K562 (cell line): ENCODE measurements around the gene FAM20C. TPM values are rescaled to one million over a fixed set of nuclear protein-coding genes. Genes with fewer than 3 reads are reported as not detected.

Experiments
- ATAC-seq: fragments of 200-7000 bp; cut with Tn5 transposase; 3 replicates; pipeline ENCODE4 v1.9.1; 2020; ENCODE audit warnings: moderate library complexity
- BruUV-seq: library from RNA; stranded (reverse); fragments of 400-500 nt; replicated peaks from 2 replicates; lab custom pipeline; 2021; lab: Mats Ljungman, UMichigan
- CTCF ChIA-PET: fragments of 300-600 bp; formaldehyde crosslinking; extraction: SDS; loops from one replicate; lab custom pipeline; 2021; ENCODE audit warnings: low intra/inter-chr PET ratio; lab: Yijun Ruan, JAX
- POLR2A ChIA-PET: fragments of 300-600, 350-650 bp; sonication (Branson Sonifier 250); formaldehyde crosslinking; extraction: SDS; loops from one replicate; lab custom pipeline; 2021; ENCODE audit warnings: antibody characterized with exemption, inconsistent platforms; lab: Yijun Ruan, JAX
- DNase-seq, 4 experiments: peaks; one replicate each; pipeline versions ENCODE4 v3.0.0 to v3.0.0-alpha.2; 2011 to 2018; ENCODE audit warnings: low spot score in 3 of 4, mixed read lengths in 3 of 4; ENCODE audit errors: extremely low read depth in 1 of 4
- FAIRE-seq: peaks from 2 replicates; lab custom pipeline; 2011; peaks lifted over from hg19 to GRCh38; lab: Jason Lieb, UNC
- H2AFZ ChIP-seq: 2 replicates; pipeline ENCODE4 v1.6.0; 2011; ENCODE audit warnings: low read depth, low read length, control low read depth, inconsistent platforms
- H3K27ac ChIP-seq: fragments of 200-600 bp; 3 replicates; pipeline ENCODE4 v1.8.0; 2011; ENCODE audit warnings: low read depth, mild to moderate bottlenecking, control low read depth, inconsistent platforms, low read length, moderate library complexity, mixed read lengths; ENCODE audit errors: extremely low read depth
- H3K27me3 ChIP-seq, 2 experiments: fragments of 300-600 bp in 1 of 2; 2 replicates in 1 of 2; 3 replicates in 1 of 2; pipeline versions ENCODE4 v1.6.0 to v1.8.0; 2011; ENCODE audit warnings: inconsistent platforms in 2 of 2, low read length in 2 of 2, mild to moderate bottlenecking in 1 of 2, mixed read lengths in 1 of 2, moderate library complexity in 1 of 2; ENCODE audit not compliant: control insufficient read depth in 2 of 2, insufficient read depth in 2 of 2
- H3K36me3 ChIP-seq: fragments of 300-600 bp; 3 replicates; pipeline ENCODE4 v1.8.0; 2011; ENCODE audit warnings: mild to moderate bottlenecking, low read length, inconsistent platforms; ENCODE audit not compliant: control insufficient read depth, insufficient read depth
- H3K4me1 ChIP-seq, 2 experiments: fragments of 200-600 bp in 1 of 2; replicated peaks in 1 of 2; 2 replicates in 1 of 2; 3 replicates in 1 of 2; pipeline versions ENCODE4 v1.5.1 to v1.8.0; 2011; ENCODE audit warnings: inconsistent platforms in 2 of 2, low read length in 2 of 2, mild to moderate bottlenecking in 1 of 2, mixed read lengths in 1 of 2, moderate library complexity in 1 of 2; ENCODE audit not compliant: control insufficient read depth in 2 of 2, insufficient read depth in 2 of 2
- H3K4me2 ChIP-seq: 2 replicates; pipeline ENCODE4 v1.6.1; 2011; ENCODE audit warnings: low read length, control low read depth, inconsistent platforms, mixed read lengths; ENCODE audit not compliant: insufficient read depth
- H3K4me3 ChIP-seq: fragments of 200-600 bp; sonication (generic), shearing (Covaris generic); 2 replicates; pipeline ENCODE4 v1.5.1; 2016; ENCODE audit warnings: control low read depth, inconsistent platforms
- H3K79me2 ChIP-seq: fragments of 200-600 bp; 3 replicates; pipeline ENCODE4 v1.8.0; 2011; ENCODE audit warnings: low read length, inconsistent platforms; ENCODE audit not compliant: control insufficient read depth, insufficient read depth
- H3K9ac ChIP-seq, 2 experiments: 2 replicates each; pipeline versions ENCODE4 v1.6.0 to v1.6.1; 2011; ENCODE audit warnings: low read depth in 2 of 2, low read length in 2 of 2, control low read depth in 1 of 2, inconsistent platforms in 1 of 2, mild to moderate bottlenecking in 1 of 2, mixed read lengths in 1 of 2; ENCODE audit not compliant: insufficient read depth in 1 of 2
- H3K9me1 ChIP-seq: one replicate; pipeline ENCODE4 v1.6.0; 2011; ENCODE audit warnings: inconsistent platforms, mild to moderate bottlenecking, low read length, moderate library complexity; ENCODE audit not compliant: control insufficient read depth, insufficient read depth
- H3K9me3 ChIP-seq: replicated peaks from 2 replicates; pipeline ENCODE4 v1.5.1; 2011; ENCODE audit warnings: low read depth, low read length, inconsistent platforms; ENCODE audit not compliant: control insufficient read depth, insufficient read depth
- H4K20me1 ChIP-seq: replicated peaks from 2 replicates; pipeline ENCODE4 v1.6.1; 2011; ENCODE audit warnings: low read length, inconsistent platforms, mixed read lengths; ENCODE audit not compliant: control insufficient read depth, insufficient read depth
- CBFA2T2 ChIP-seq: fragments of 450-650 bp; conservative IDR thresholded peaks from 2 replicates; pipeline ENCODE4 v1.6.1; 2017; ENCODE audit warnings: mild to moderate bottlenecking
- HDAC8 ChIP-seq: fragments of 450-650 bp; IDR thresholded peaks from 2 replicates; pipeline ENCODE4 v1.6.1; 2016; ENCODE audit warnings: mild to moderate bottlenecking, missing genetic modification characterization, moderate library complexity, missing compliant biosample characterization
- IFI16 ChIP-seq: fragments of 250-450 bp; sonication (Bioruptor Pico); IDR thresholded peaks from 2 replicates; pipeline ENCODE4 v2.1.2; 2022; ENCODE audit warnings: mild to moderate bottlenecking, inconsistent platforms
- LCOR ChIP-seq: sonication (generic); formaldehyde crosslinking; IDR thresholded peaks from 2 replicates; pipeline ENCODE4 v1.8.0; 2022; ENCODE audit warnings: mild to moderate bottlenecking, missing genetic modification reagents
- RAD51 ChIP-seq: fragments of 450-650 bp; IDR thresholded peaks from 2 replicates; pipeline ENCODE4 v1.7.1; 2016; ENCODE audit warnings: low read depth, mild to moderate bottlenecking, borderline replicate concordance
- SRF ChIP-seq, 2 experiments: fragments of 250-450, 450-650 bp in 1 of 2; sonication (Bioruptor Pico) in 1 of 2; sonication (generic) in 1 of 2; formaldehyde crosslinking; IDR thresholded peaks; 2 replicates each; pipeline versions ENCODE4 v1.5.0 to v1.5.1; 2020 to 2022; ENCODE audit warnings: mild to moderate bottlenecking in 1 of 2, missing genetic modification reagents in 1 of 2
- TOE1 ChIP-seq, 2 experiments: fragments of 450-650 bp in 1 of 2; sonication (generic) in 1 of 2; formaldehyde crosslinking in 1 of 2; IDR thresholded peaks; 2 replicates each; pipeline versions ENCODE4 v1.7.1 to v1.8.0; 2016 to 2022; ENCODE audit warnings: borderline replicate concordance in 2 of 2, mild to moderate bottlenecking in 2 of 2, antibody characterized with exemption in 1 of 2, inconsistent platforms in 1 of 2, low read depth in 1 of 2, missing genetic modification reagents in 1 of 2, moderate library complexity in 1 of 2
- ZNF146 ChIP-seq: IDR thresholded peaks from one replicate; pipeline ENCODE4 v1.6.1; 2018; ENCODE audit warnings: missing compliant biosample characterization; ENCODE audit not compliant: unreplicated experiment
- WGBS: fragments of 100-300 bp; shearing (Covaris generic); methylation state at CpG from one replicate; pipeline ENCODE4 v1.1.6; 2016; ENCODE audit warnings: low coverage, mixed read lengths; ENCODE audit not compliant: insufficient coverage; ENCODE audit errors: missing lambda C conversion rate; 5-methylcytosine and 5-hydroxymethylcytosine counted together
- in situ Hi-C: fragments of 300-500 bp; cut with MboI; formaldehyde crosslinking; loops from 4 replicates; pipeline ENCODE4 v1.15.0; 2018; ENCODE audit warnings: inconsistent platforms, mixed read lengths
- intact Hi-C: fragments of 100-400 bp; cut with micrococcal nuclease; formaldehyde crosslinking; loops from 2 replicates; pipeline ENCODE4 v1.14.2; 2022
- polyA plus RNA-seq, 8 experiments: library from polyadenylated mRNA; depleted of rRNA in 4 of 8; stranded (reverse) in 5 of 8; unstranded in 3 of 8; fragments of >200 nt; fragmentation: Nextera tagmentation in 2 of 8; fragmentation: Illumina TruSeq in 1 of 8; extraction: Ambion mirVana in 2 of 8; extraction: Trizol in 1 of 8; gene quantifications; 2 replicates each; pipeline versions ENCODE4 v1.2.1 to v1.2.3, GENCODE V29; 2011 to 2014; ENCODE audit warnings: inconsistent platforms in 1 of 8, missing spikeins in 1 of 8
- total RNA-seq, 7 experiments: library from RNA; depleted of rRNA in 6 of 7; stranded (reverse); fragments of >200 nt in 6 of 7; fragmentation: Illumina TruSeq in 2 of 7; extraction: Trizol in 2 of 7; gene quantifications; 2 replicates each; pipeline versions ENCODE4 v1.2.1 to v1.2.3, GENCODE V29; 2011 to 2021; ENCODE audit warnings: low replicate concordance in 1 of 7
- TF ChIP-seq, protein P1 (sequence below): sonication (generic); formaldehyde crosslinking; IDR thresholded peaks from 2 replicates; pipeline ENCODE4 v1.5.0; 2020; ENCODE audit warnings: missing genetic modification reagents
- TF ChIP-seq, protein P2 (sequence below): fragments of 450-650 bp; IDR thresholded peaks from 2 replicates; pipeline ENCODE4 v1.6.1; 2017; ENCODE audit warnings: antibody characterized with exemption
- TF ChIP-seq, protein P3 (sequence below): IDR thresholded peaks from 3 replicates; pipeline ENCODE4 v1.6.1; 2011; ENCODE audit warnings: borderline replicate concordance, mild to moderate bottlenecking, moderate library complexity; ENCODE audit not compliant: insufficient read length; ENCODE audit errors: extremely low read depth
- TF ChIP-seq, protein P4 (sequence below): fragments of 450-650 bp; formaldehyde crosslinking; IDR thresholded peaks from 2 replicates; pipeline ENCODE4 v1.4.0; 2020; ENCODE audit warnings: mild to moderate bottlenecking, mixed read lengths

Gene FAM20C
- total and polyA plus RNA-seq, 9 of the 15 experiments (the other 6 are each of a cell fraction or from before 2014, with no cell fraction given): 0.09 TPM; not detected in 8

DNA sequence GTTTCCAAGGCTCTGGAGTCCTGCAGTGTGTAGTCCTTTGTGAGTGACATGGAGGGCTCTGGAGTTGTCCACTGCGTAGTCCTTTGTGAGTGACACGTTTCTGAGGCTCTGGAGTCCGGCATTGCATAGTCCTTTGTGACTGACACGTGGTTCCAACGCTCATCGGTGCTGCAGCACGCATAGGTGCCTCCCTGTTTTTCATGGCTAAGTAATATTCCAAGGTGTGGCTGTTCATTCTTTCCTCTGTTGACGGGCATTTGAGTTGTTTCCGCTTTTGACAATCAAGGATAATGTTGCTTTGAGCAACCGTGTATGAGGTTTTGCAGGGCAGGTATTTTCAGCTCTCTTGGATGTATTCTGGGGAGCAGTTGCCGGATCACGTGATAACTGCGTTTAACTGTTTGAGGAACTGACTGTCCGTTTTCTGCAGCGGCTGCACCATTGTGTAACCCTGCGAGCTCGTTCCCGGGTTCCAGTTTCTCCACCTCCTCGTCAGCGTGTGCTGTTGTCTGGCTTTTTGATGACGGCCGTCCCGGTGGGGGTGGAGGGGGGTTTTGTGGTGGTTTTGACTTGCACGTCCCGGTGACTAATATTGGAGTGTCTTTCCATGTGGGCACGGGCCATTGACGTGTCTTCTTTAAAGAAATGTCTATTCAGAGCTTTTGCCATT, 21.1 kb downstream of the FAM20C start:
- BruUV-seq: no TSS peak
- intact Hi-C loops (no loop called here), in situ Hi-C loops (no loop called here)
- Histone ChIP-seq H4K20me1 (peaks cover 12% of the 10 kb centered on the region; the same call in 1 of the 2 replicates), H3K4me2 (no peak overlapping the region), H3K4me1 (peaks cover 0 to 25% of the 10 kb centered on the region in 2 experiments; a peak in 2 of 5 replicates), H2AFZ (no peak overlapping the region), H3K4me3 (no peak overlapping the region), H3K36me3 (no peaks in the 10 kb centered on the region), H3K9ac (no peak overlapping the region), H3K27ac (no peak overlapping the region), H3K27me3 (peaks cover 35 to 77% of the 10 kb centered on the region in 2 experiments; a peak in 4 of 5 replicates), H3K9me3 (no peaks in the 10 kb centered on the region), H3K79me2 (no peaks in the 10 kb centered on the region), H3K9me1 (no peaks in the 10 kb centered on the region)
- 1% methylated on average over 27 of the region's 27 CpGs for WGBS
- no peak for DNase-seq
- CTCF ChIA-PET: no interaction called here
- no peak for FAIRE-seq
- no peak for ATAC-seq
- POLR2A ChIA-PET: interaction anchor here (0.8 to 1.4 kb wide), 3 partner anchors 10 to 38 kb away, joined by 3 to 5 read pairs (median 3); no protein-coding TSS in a partner anchor
- TF ChIP-seq RAD51: peak; percentile 52; the same call in 1 of the 2 replicates
- TF ChIP-seq CBFA2T2: 0 out of 2 replicates have a peak, but pooled peaks have one; percentile 8
- TF ChIP-seq, protein P1, sequence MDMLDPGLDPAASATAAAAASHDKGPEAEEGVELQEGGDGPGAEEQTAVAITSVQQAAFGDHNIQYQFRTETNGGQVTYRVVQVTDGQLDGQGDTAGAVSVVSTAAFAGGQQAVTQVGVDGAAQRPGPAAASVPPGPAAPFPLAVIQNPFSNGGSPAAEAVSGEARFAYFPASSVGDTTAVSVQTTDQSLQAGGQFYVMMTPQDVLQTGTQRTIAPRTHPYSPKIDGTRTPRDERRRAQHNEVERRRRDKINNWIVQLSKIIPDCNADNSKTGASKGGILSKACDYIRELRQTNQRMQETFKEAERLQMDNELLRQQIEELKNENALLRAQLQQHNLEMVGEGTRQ (CRISPR knock-in tag): peak; percentile 32; the same call in 1 of the 2 replicates
- peak; percentile 86 for TF ChIP-seq ZNF146 (CRISPR knock-in tag)
- TF ChIP-seq, protein P2, sequence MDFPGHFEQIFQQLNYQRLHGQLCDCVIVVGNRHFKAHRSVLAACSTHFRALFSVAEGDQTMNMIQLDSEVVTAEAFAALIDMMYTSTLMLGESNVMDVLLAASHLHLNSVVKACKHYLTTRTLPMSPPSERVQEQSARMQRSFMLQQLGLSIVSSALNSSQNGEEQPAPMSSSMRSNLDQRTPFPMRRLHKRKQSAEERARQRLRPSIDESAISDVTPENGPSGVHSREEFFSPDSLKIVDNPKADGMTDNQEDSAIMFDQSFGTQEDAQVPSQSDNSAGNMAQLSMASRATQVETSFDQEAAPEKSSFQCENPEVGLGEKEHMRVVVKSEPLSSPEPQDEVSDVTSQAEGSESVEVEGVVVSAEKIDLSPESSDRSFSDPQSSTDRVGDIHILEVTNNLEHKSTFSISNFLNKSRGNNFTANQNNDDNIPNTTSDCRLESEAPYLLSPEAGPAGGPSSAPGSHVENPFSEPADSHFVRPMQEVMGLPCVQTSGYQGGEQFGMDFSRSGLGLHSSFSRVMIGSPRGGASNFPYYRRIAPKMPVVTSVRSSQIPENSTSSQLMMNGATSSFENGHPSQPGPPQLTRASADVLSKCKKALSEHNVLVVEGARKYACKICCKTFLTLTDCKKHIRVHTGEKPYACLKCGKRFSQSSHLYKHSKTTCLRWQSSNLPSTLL: no peak
- TF ChIP-seq, protein P3, sequence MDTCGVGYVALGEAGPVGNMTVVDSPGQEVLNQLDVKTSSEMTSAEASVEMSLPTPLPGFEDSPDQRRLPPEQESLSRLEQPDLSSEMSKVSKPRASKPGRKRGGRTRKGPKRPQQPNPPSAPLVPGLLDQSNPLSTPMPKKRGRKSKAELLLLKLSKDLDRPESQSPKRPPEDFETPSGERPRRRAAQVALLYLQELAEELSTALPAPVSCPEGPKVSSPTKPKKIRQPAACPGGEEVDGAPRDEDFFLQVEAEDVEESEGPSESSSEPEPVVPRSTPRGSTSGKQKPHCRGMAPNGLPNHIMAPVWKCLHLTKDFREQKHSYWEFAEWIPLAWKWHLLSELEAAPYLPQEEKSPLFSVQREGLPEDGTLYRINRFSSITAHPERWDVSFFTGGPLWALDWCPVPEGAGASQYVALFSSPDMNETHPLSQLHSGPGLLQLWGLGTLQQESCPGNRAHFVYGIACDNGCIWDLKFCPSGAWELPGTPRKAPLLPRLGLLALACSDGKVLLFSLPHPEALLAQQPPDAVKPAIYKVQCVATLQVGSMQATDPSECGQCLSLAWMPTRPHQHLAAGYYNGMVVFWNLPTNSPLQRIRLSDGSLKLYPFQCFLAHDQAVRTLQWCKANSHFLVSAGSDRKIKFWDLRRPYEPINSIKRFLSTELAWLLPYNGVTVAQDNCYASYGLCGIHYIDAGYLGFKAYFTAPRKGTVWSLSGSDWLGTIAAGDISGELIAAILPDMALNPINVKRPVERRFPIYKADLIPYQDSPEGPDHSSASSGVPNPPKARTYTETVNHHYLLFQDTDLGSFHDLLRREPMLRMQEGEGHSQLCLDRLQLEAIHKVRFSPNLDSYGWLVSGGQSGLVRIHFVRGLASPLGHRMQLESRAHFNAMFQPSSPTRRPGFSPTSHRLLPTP: no peak
- TF ChIP-seq HDAC8: no peak
- no peak for TF ChIP-seq LCOR (CRISPR knock-in tag)
- TF ChIP-seq TOE1 (IDR thresholded peaks at IDR 0.05; ENCODE audit: borderline replicate concordance): peak; percentile 44; the same call in 1 of the 2 replicates
- TF ChIP-seq TOE1 (CRISPR knock-in tag; IDR thresholded peaks at IDR 0.05; ENCODE audit: borderline replicate concordance, low read depth): no peak
- no peak for TF ChIP-seq SRF (CRISPR knock-in tag; IDR thresholded peaks at IDR 0.05)
- TF ChIP-seq IFI16: no peak
- TF ChIP-seq, protein P4, sequence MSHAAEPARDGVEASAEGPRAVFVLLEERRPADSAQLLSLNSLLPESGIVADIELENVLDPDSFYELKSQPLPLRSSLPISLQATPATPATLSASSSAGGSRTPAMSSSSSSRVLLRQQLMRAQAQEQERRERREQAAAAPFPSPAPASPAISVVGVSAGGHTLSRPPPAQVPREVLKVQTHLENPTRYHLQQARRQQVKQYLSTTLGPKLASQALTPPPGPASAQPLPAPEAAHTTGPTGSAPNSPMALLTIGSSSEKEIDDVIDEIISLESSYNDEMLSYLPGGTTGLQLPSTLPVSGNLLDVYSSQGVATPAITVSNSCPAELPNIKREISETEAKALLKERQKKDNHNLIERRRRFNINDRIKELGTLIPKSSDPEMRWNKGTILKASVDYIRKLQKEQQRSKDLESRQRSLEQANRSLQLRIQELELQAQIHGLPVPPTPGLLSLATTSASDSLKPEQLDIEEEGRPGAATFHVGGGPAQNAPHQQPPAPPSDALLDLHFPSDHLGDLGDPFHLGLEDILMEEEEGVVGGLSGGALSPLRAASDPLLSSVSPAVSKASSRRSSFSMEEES: peak; percentile 84
